Activated naive CD8-positive, alpha-beta T cell (primary cell): Measurements from ENCODE around the gene GPD1.

Source experiments
- H3K27ac Mint-ChIP-seq: one replicate; pipeline ENCODE4 v1.8.0; 2021; ENCODE audit warnings: mixed read lengths
- H3K27me3 Mint-ChIP-seq: one replicate; pipeline ENCODE4 v1.8.0; 2021; ENCODE audit warnings: mixed read lengths
- H3K36me3 Mint-ChIP-seq: one replicate; pipeline ENCODE4 v1.8.0; 2021; ENCODE audit warnings: mixed read lengths
- H3K4me1 Mint-ChIP-seq: one replicate; pipeline ENCODE4 v1.8.0; 2021; ENCODE audit warnings: low read depth, mixed read lengths
- H3K4me3 Mint-ChIP-seq: one replicate; pipeline ENCODE4 v1.8.0; 2021; ENCODE audit warnings: mild to moderate bottlenecking, mixed read lengths
- H3K9me3 Mint-ChIP-seq: one replicate; pipeline ENCODE4 v1.8.0; 2021; ENCODE audit warnings: low read depth, mixed read lengths

The GPD1 gene

GRCh38 chr12:50102646-50103309 lies 1.0 kb upstream of the GPD1 start:
- H3K36me3 Mint-ChIP-seq, result peaks cover 2% of the 10 kb centered on the region
- H3K27me3 Mint-ChIP-seq, result no peaks in the 10 kb centered on the region
- no peak overlapping the region for H3K4me3 Mint-ChIP-seq
- no peaks in the 10 kb centered on the region for H3K9me3 Mint-ChIP-seq
- H3K4me1 Mint-ChIP-seq, result no peaks in the 10 kb centered on the region
- H3K27ac Mint-ChIP-seq, result no peak overlapping the region

- Mint-ChIP-seq H3K27ac (no peak overlapping the region), H3K36me3 (peaks cover 2% of the 10 kb centered on the region), H3K4me1 (no peaks in the 10 kb centered on the region), H3K4me3 (no peak overlapping the region), H3K27me3 (no peaks in the 10 kb centered on the region), H3K9me3 (no peaks in the 10 kb centered on the region)
Measured at GRCh38 chr12:50103351-50103750, 457 bp upstream of the GPD1 start.

GRCh38 chr12:50104417-50105366 lies 884 bp downstream of the GPD1 start:
- Mint-ChIP-seq H3K4me3 (no peak overlapping the region), H3K4me1 (no peaks in the 10 kb centered on the region), H3K9me3 (no peaks in the 10 kb centered on the region), H3K27me3 (no peaks in the 10 kb centered on the region), H3K27ac (no peak overlapping the region), H3K36me3 (peaks cover 2% of the 10 kb centered on the region)

GRCh38 chr12:50105913-50106450 lies 2.2 kb downstream of the GPD1 start:
- H3K4me3 Mint-ChIP-seq, result no peak overlapping the region
- H3K4me1 Mint-ChIP-seq, result peaks cover 3% of the 10 kb centered on the region
- H3K27ac Mint-ChIP-seq, result no peak overlapping the region
- no peaks in the 10 kb centered on the region for H3K9me3 Mint-ChIP-seq
- H3K27me3 Mint-ChIP-seq, result no peaks in the 10 kb centered on the region
- no peaks in the 10 kb centered on the region for H3K36me3 Mint-ChIP-seq

- no peaks in the 10 kb centered on the region for H3K36me3 Mint-ChIP-seq
- peaks cover 7% of the 10 kb centered on the region for H3K4me1 Mint-ChIP-seq
- H3K27me3 Mint-ChIP-seq, result no peaks in the 10 kb centered on the region
- no peak overlapping the region for H3K27ac Mint-ChIP-seq
- H3K4me3 Mint-ChIP-seq, result no peak overlapping the region
- H3K9me3 Mint-ChIP-seq, result no peaks in the 10 kb centered on the region
Measured at GRCh38 chr12:50106907-50107306, 3.1 kb downstream of the GPD1 start.

GRCh38 chr12:50107416-50108268 lies 3.8 kb downstream of the GPD1 start:
- Mint-ChIP-seq H3K27me3 (no peaks in the 10 kb centered on the region), H3K9me3 (no peaks in the 10 kb centered on the region), H3K4me1 (peaks cover 7% of the 10 kb centered on the region), H3K27ac (no peak overlapping the region), H3K36me3 (no peaks in the 10 kb centered on the region), H3K4me3 (no peak overlapping the region)

- Mint-ChIP-seq H3K27ac (no peak overlapping the region), H3K4me1 (peaks cover 18% of the 10 kb centered on the region)
Measured at GRCh38 chr12:50109319-50109718, 5.5 kb downstream of the GPD1 start.

GRCh38 chr12:50110127-50110761 lies 6.4 kb downstream of the GPD1 start:
- no peak overlapping the region for H3K4me3 Mint-ChIP-seq
- H3K4me1 Mint-ChIP-seq, result peaks cover 20% of the 10 kb centered on the region
- H3K27ac Mint-ChIP-seq, result no peak overlapping the region
- H3K27me3 Mint-ChIP-seq, result no peaks in the 10 kb centered on the region
- no peaks in the 10 kb centered on the region for H3K36me3 Mint-ChIP-seq
- no peaks in the 10 kb centered on the region for H3K9me3 Mint-ChIP-seq

More at GRCh38 chr12:50109319-50109718, 5.5 kb downstream of the GPD1 start:
- no peaks in the 10 kb centered on the region for H3K9me3 Mint-ChIP-seq
- no peaks in the 10 kb centered on the region for H3K27me3 Mint-ChIP-seq
- H3K4me3 Mint-ChIP-seq, result no peak overlapping the region
- H3K36me3 Mint-ChIP-seq, result no peaks in the 10 kb centered on the region

- H3K4me3 Mint-ChIP-seq, result no peak overlapping the region
- no peaks in the 10 kb centered on the region for H3K27me3 Mint-ChIP-seq
- H3K4me1 Mint-ChIP-seq, result peaks cover 25% of the 10 kb centered on the region
- peaks cover 2% of the 10 kb centered on the region for H3K36me3 Mint-ChIP-seq
- H3K27ac Mint-ChIP-seq, result no peak overlapping the region
- H3K9me3 Mint-ChIP-seq, result no peaks in the 10 kb centered on the region
Measured at GRCh38 chr12:50110762-50111351, 7.0 kb downstream of the GPD1 start.

GRCh38 chr12:50111395-50111692 lies 7.5 kb downstream of the GPD1 start:
- H3K9me3 Mint-ChIP-seq, result no peaks in the 10 kb centered on the region
- H3K4me1 Mint-ChIP-seq, result peaks cover 29% of the 10 kb centered on the region
- H3K27ac Mint-ChIP-seq, result peak overlapping the region; percentile 77
- peaks cover 2% of the 10 kb centered on the region for H3K36me3 Mint-ChIP-seq
- no peaks in the 10 kb centered on the region for H3K27me3 Mint-ChIP-seq
- peak overlapping the region; percentile 96 for H3K4me3 Mint-ChIP-seq

GRCh38 chr12:50111693-50112455 lies 8.1 kb downstream of the GPD1 start, which contains the start of gene COX14:
Gene COX14 (plus strand): TSS chr12:50112236. CDS start chr12:50120044, 7,808 bp downstream.
- Mint-ChIP-seq H3K4me3 (peak within 1 kb of the TSS; percentile 96), H3K9me3 (no peaks in the 10 kb centered on the region), H3K4me1 (peaks cover 34% of the 10 kb centered on the region), H3K27me3 (no peaks in the 10 kb centered on the region), H3K27ac (peak within 1 kb of the TSS; percentile 98), H3K36me3 (peaks cover 2% of the 10 kb centered on the region)

- Mint-ChIP-seq H3K27ac (peak overlapping the region; percentile 98), H3K36me3 (peaks cover 2% of the 10 kb centered on the region), H3K4me3 (peak overlapping the region; percentile 96), H3K4me1 (peaks cover 38% of the 10 kb centered on the region), H3K27me3 (no peaks in the 10 kb centered on the region), H3K9me3 (no peaks in the 10 kb centered on the region)
Measured at GRCh38 chr12:50112456-50113218, 8.8 kb downstream of the GPD1 start.
